GM21825 (cell line): ENCODE results near the gene YPEL2.

Source experiments
- ATAC-seq: cut with Tn5 transposase; IDR thresholded peaks from one replicate; pipeline ENCODE4 v1.9.1; 2021; ENCODE audit warnings: mild to moderate bottlenecking, moderate library complexity; ENCODE audit not compliant: unreplicated experiment

Gene YPEL2

DNA sequence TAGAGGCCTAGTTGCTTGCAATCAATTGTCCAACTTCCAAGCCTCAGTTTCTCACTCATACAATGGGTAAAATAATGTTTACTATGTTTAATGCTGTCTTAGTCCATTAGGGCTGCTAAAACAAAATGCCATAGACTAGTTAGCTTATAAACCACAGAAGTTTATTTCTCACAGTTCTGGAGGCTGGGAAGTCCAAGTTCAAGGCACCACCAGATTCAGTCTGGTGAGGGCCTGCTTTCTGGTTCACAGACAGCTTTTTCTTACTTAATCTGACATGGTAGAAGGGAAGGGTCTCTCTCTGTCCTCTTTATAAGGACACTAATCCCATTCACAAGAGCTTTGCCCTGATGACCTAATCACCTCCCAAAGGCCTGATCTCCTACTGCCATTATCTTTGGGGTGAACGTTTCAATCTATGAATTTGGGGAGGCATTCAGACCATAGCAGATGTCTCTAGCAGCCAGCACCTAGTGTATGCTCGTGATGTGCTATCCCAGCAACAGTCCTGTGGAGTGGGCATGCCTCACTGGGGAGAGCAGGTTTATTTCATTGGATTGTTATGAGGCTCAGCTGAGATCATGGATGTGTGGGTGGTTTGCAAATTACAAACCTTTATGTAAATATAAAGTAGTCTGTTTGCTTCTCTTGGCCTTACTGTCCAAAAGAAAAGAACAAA is 25.2 kb downstream of the YPEL2 start:
- no peak for ATAC-seq

- ATAC-seq = no peak
Measured at GRCh38 chr17:59357219-59357697, 25.8 kb downstream of the YPEL2 start.

DNA sequence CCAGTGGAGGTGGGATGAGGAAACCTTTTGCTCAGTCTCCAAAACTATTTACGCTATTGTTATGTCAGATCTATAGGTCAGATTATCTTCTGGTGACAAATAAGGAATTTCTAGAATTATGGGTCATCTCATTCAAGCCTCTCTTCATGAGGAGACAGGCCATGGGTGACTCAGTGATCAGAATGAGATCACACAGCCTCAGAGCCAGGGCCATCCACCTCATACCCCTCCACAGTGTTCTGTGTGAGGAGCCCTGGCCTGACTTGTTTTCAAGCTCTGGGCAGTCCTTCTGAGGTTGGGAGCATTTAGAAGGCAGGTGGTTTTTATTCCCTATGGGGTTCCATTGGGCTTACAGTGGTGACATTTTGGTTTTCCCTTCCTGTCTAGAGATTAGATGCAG is 26.5 kb downstream of the YPEL2 start:
- ATAC-seq = no peak

GRCh38 chr17:59361386-59361785 is 29.9 kb downstream of the YPEL2 start:
- no peak for ATAC-seq

- ATAC-seq = peak; percentile 53
Measured at GRCh38 chr17:59361916-59362810, 30.7 kb downstream of the YPEL2 start.

DNA sequence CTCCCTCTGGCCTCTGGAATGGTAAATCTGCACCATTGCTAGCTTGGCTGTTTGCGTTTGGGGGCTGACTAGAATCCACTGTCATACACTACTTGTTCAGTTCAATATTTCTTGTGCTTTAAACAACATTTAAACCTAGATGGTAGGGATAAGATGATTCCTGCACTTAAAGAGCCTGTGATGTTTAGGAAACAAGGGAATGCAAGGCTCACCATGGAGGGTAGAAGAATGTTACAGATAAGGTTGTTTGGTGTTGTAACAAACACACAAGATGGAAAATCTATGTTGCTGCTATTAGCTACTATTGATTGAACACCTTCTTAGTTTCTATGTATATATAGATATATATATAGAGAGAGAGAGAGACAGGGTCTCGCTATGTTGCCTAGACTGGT is 31.4 kb downstream of the YPEL2 start:
- no peak for ATAC-seq

DNA sequence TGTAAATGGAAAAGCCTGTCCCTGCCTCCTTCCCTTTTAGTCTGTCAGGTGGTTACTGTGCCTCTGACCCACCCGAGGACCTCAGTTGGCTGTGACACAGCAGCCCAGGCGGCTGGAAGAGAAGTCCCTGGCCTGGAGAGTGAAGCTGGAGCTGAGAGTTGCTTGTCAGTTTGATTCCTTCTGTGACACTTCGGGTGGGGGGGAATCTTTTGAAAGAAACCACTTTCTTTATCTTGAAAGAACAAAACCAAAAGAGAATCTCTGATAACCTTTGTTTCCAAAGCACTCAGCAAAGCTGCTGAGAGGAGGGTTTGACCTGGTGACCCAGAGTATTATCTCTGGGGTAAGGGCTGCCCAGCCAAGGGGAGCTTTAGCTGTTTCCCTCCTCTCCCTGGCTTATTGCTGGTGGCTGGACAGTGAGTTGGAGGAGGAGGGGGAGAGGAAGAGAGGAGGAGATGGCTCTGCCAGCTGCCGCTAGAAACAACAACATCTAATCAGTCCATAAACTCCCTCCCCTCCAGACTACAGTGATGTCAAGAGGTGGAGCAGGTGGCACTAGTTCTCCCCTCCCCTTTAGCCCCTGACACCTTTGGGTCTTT is 34.0 kb downstream of the YPEL2 start:
- ATAC-seq = no peak

- no peak for ATAC-seq
Measured at GRCh38 chr17:59366040-59366757, 34.7 kb downstream of the YPEL2 start.

- ATAC-seq = no peak
Measured at GRCh38 chr17:59366773-59367656, 35.6 kb downstream of the YPEL2 start.

DNA sequence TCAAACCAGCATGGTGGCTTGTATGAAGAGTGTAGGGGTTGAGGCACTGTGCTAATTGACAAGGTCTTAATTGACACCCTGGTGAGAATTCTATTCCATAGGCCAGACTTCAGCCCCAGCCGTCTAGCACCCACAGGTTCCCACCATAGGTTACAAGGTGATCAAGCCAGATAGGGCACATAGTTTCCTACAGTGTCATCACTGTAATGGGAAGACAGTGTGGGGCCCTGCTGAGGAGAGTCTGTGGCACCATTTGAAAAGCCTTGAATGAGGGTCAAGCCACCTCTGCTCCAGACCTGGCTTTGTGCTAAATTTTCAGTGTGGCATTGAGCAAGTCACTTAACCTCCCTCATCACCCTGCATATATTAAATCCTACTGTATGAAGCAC is 36.2 kb downstream of the YPEL2 start:
- no peak for ATAC-seq

- no peak for ATAC-seq
Measured at GRCh38 chr17:59368218-59368857, 36.9 kb downstream of the YPEL2 start.

GRCh38 chr17:59369031-59369975 is 37.8 kb downstream of the YPEL2 start:
- ATAC-seq = no peak

DNA sequence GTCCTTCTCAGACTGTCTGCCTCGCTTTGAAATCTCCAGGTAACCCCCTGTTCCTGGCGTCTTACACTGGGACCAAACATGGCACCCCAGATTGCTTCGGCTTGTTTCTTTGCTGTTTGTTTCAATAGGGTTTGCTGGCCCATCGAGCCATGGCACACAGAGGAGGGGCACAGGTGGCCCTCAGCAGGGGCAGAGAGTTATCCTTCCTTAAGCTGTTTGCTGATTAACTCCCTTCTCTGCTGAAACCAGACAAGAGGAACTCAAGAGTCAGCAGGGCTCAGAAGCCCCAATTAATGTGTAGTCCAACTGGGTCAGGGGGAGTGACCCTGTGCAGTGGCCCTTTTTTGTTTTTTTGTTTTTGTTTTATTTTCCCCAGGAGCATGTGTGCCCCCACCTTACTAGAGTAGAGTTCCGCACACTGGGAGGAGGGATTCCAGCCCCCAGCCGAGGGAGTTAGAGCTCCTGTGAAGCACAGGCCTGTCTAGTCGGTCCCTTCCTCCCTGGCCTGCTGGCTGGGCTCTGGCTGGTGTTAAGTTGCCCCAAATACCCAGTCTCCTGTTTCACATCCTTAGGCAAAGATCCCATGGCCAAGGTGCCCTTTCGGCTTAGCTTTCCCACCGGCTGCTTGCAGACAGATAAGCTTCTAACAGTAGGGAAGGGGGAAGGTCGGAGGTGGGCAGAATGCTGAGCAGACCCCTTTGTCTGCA is 39.3 kb downstream of the YPEL2 start:
- ATAC-seq = no peak

GRCh38 chr17:59371416-59372100 is 40.1 kb downstream of the YPEL2 start:
- no peak for ATAC-seq

DNA sequence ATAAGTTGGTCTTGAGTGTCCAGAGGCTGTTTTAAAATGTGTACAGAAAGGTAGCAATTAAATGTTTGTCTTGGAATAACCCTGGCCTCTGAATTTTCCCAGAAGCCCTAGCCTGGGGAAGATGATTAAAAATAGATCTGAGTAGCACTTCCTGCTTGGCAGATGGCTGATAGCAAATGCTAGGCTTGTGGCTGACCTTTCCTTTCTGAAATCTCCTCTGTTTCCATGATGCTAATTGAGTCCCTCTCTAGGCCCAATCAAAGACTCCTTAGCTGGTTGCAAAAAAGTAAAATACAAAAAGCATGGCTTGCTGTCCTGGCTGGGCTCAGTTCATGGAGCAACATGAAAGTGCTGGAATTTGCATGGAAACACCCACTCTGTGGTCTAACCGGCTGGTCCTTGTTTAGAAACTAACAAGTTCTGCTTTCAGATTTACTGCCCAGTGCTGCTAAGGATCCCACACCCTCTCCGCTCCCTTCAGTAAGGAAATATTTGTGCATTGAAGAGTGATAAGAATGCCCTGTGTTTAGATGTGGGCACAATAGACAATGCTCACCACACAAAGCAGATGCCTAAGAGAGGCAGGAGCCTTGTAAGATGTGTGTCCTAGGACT is 40.8 kb downstream of the YPEL2 start:
- ATAC-seq = no peak

DNA sequence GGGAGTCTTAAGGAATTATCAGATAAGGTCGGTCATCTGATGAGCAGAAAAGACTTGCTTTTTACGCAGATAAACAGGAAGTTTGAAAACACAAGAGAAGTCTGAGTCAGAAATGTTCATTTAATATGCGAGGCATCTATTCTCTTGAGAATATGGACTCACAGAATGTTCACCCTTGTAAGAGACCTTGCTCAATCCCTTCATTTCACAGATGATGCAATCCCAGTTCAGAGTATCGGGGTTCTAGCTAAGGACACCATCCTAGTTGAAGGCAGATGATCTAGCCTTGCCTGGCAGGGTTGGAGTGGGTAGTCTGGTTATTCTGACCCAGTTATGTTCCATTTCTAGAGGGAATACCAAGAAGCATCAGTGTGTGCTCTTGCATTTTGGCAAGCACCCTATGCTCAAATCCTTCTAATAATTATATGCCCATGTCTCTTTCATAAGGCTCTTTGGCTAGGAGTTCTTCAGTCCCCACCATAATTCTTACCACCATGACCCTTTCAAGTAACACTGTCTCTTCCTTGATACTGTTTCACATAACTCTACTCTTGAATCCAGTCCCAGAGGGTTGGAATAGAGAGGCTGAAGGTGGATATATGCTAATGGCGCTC is 42.5 kb downstream of the YPEL2 start:
- no peak for ATAC-seq
